Measurements from ENCODE around the gene HLF. TPM values are rescaled to one million over a fixed set of nuclear protein-coding genes. Genes with fewer than 3 reads are reported as not detected.

HLF gene
- total and polyA plus RNA-seq, 2 of the 4 experiments (the other 2 are of a cell fraction) = 0.18 TPM; not detected in 1

DNA sequence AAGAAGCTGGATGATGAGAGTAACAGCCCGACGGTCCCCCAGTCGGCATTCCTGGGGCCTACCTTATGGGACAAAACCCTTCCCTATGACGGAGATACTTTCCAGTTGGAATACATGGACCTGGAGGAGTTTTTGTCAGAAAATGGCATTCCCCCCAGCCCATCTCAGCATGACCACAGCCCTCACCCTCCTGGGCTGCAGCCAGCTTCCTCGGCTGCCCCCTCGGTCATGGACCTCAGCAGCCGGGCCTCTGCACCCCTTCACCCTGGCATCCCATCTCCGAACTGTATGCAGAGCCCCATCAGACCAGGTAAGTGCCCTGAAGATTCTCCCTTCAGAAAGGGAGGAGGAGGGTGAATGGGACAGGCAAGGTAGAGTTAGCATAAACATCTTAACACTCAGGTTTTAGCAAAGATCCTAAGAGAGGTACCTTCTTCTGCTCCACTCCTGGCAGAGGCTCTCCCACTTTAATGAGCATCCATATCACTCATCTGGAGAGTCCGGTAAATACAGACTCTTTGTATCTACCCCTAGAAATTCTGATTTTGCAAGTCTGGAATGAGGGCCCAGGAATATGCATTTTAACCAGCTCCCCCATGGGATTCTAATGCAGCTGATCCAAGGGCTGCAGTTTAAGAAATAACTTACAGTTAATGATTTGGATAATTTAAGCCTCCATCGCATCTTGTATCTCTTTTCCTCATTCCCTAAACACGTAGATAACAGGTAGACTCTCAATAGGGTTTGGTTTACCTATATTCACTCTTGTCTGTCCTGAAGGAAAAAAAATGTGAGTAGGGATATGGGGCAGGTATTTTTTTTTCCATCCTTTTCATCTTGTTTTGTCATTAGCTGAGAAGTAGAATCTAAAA, 3.3 kb downstream of the HLF start:
- dilution Hi-C loops (cut with HindIII; ENCODE audit: low sequenced_read_pairs, unreplicated experiment) (no loop called here), in situ Hi-C loops (cut with MboI; ENCODE audit: low sequenced_read_pairs) (no loop called here), intact Hi-C loops (cut with micrococcal nuclease) (no loop called here)
- no peak for TF ChIP-seq POLR2A (IDR thresholded peaks at IDR 0.05; ENCODE audit: low read depth, low read length)
- no peak for TF ChIP-seq NFE2L2 (IDR thresholded peaks at IDR 0.05; ENCODE audit: low read depth, low read length)
- TF ChIP-seq, protein P1, sequence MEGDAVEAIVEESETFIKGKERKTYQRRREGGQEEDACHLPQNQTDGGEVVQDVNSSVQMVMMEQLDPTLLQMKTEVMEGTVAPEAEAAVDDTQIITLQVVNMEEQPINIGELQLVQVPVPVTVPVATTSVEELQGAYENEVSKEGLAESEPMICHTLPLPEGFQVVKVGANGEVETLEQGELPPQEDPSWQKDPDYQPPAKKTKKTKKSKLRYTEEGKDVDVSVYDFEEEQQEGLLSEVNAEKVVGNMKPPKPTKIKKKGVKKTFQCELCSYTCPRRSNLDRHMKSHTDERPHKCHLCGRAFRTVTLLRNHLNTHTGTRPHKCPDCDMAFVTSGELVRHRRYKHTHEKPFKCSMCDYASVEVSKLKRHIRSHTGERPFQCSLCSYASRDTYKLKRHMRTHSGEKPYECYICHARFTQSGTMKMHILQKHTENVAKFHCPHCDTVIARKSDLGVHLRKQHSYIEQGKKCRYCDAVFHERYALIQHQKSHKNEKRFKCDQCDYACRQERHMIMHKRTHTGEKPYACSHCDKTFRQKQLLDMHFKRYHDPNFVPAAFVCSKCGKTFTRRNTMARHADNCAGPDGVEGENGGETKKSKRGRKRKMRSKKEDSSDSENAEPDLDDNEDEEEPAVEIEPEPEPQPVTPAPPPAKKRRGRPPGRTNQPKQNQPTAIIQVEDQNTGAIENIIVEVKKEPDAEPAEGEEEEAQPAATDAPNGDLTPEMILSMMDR (conservative IDR thresholded peaks at IDR 0.05; ENCODE audit: low read depth, low read length) = no peak
- no peak for TF ChIP-seq MAFK (IDR thresholded peaks at IDR 0.05; ENCODE audit: low read depth, low read length)
- no peak for TF ChIP-seq RCOR1 (IDR thresholded peaks at IDR 0.05; ENCODE audit: insufficient replicate concordance, low read length)
- no peaks in the 10 kb centered on the region for H4K20me1 ChIP-seq (ENCODE audit: insufficient read depth, low read length)
- peaks cover 47% of the 10 kb centered on the region for H3K27me3 ChIP-seq (ENCODE audit: control insufficient read depth, insufficient read depth, low read length)
- ChIA-PET POLR2A (ENCODE audit: unreplicated experiment) (no interaction called here), CTCF (no interaction called here)
- H4K91ac ChIP-seq (ENCODE audit: insufficient read depth, low read depth, low read length) = no peak overlapping the region
- no peak overlapping the region for H4K8ac ChIP-seq (ENCODE audit: low read depth in 2 of 2, low read length in 2 of 2)
- no peak overlapping the region for H3K18ac ChIP-seq (ENCODE audit: low read depth, low read length)
- no peaks in the 10 kb centered on the region for H3K9me1 ChIP-seq (ENCODE audit: insufficient read depth, low read length)
- 100% methylated on average over 1 of the region's 11 CpGs; no CpG with 5 or more reads in 1 of the 2 experiments for WGBS, 2 experiments (ENCODE audit: extremely low coverage in 2 of 2, insufficient read length in 1 of 2)
- no peaks in the 10 kb centered on the region for H3K36me3 ChIP-seq (ENCODE audit: control insufficient read depth, insufficient read depth, low read length)
- H3K56ac ChIP-seq (ENCODE audit: extremely low read depth, insufficient read depth, low read length) = no peak overlapping the region
- H2BK20ac ChIP-seq (ENCODE audit: low read depth, low read length) = no peak overlapping the region
- H2BK120ac ChIP-seq (ENCODE audit: low read depth, low read length) = no peak overlapping the region
- BruUV-seq (replicated peaks) = no TSS peak
- H4K5ac ChIP-seq (ENCODE audit: low read depth, low read length) = no peak overlapping the region
- H3K4me2 ChIP-seq (ENCODE audit: low read depth, low read length) = no peak overlapping the region
- H3K23ac ChIP-seq (ENCODE audit: low read depth, low read length) = no peak overlapping the region
- no peak overlapping the region for H2AFZ ChIP-seq (replicated peaks; ENCODE audit: low read length, poor library complexity)
- no peak overlapping the region for H2AK9ac ChIP-seq (replicated peaks; ENCODE audit: low read depth, low read length, poor library complexity)
- H3K4me1 ChIP-seq (ENCODE audit: control insufficient read depth, insufficient read depth, low read length) = 0 out of 2 replicates have a peak, but pooled peaks cover 3% of the 10 kb centered on the region
- H3K14ac ChIP-seq (replicated peaks; ENCODE audit: low read depth, low read length) = no peak overlapping the region
- H2AK5ac ChIP-seq (ENCODE audit: low read depth, low read length) = no peak overlapping the region
- H3K9me3 ChIP-seq (ENCODE audit: control insufficient read depth, insufficient read depth, low read length) = no peaks in the 10 kb centered on the region
- no peak overlapping the region for H2BK15ac ChIP-seq (ENCODE audit: low read depth, low read length)
- no peak overlapping the region for H3K9ac ChIP-seq (ENCODE audit: low read depth, low read length)
- ATAC-seq (ENCODE audit: low read depth) = no peak
- no peak overlapping the region for H3K4ac ChIP-seq (ENCODE audit: low read depth, low read length)
- no peak for DNase-seq
- H3K27ac ChIP-seq (ENCODE audit: insufficient read depth, low read length) = no peak overlapping the region
- H3K79me1 ChIP-seq (ENCODE audit: low read depth in 1 of 2, low read length in 2 of 2) = no peaks in the 10 kb centered on the region
- no peak overlapping the region for H2BK5ac ChIP-seq (ENCODE audit: low read depth, low read length, poor library complexity, severe bottlenecking)
- H3K4me3 ChIP-seq (ENCODE audit: insufficient read depth, low read depth, low read length) = no peak overlapping the region

All from IMR-90 (cell line).